ENCODE results near the gene CCL13. TPM values are rescaled to one million over a fixed set of nuclear protein-coding genes. Genes with fewer than 3 reads are reported as not detected.

CCL13 gene
- total RNA-seq, 1 donor from 2014 or later: not detected

- DNase-seq: no peak
Observed at GRCh38 chr17:34384822-34385605, 28.7 kb downstream of the CCL13 start.

DNA sequence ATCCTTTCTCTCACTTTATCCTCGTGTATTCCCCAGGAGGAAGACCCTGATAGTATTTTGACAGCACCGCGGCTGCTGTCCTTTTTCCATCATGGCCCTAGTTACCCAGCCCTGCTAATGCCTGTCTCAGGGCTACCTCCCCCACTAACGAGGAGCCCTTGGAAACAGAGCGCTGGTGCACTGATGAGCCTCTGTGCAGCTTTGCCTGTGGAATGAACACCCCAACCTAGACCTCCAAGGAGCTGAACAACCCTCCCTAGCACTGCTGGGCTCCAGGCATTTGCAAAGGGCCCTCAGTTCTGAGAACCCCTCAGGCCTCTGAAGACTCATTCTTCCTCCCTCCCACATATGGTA is 30.0 kb downstream of the CCL13 start:
- DNase-seq: no peak

DNA sequence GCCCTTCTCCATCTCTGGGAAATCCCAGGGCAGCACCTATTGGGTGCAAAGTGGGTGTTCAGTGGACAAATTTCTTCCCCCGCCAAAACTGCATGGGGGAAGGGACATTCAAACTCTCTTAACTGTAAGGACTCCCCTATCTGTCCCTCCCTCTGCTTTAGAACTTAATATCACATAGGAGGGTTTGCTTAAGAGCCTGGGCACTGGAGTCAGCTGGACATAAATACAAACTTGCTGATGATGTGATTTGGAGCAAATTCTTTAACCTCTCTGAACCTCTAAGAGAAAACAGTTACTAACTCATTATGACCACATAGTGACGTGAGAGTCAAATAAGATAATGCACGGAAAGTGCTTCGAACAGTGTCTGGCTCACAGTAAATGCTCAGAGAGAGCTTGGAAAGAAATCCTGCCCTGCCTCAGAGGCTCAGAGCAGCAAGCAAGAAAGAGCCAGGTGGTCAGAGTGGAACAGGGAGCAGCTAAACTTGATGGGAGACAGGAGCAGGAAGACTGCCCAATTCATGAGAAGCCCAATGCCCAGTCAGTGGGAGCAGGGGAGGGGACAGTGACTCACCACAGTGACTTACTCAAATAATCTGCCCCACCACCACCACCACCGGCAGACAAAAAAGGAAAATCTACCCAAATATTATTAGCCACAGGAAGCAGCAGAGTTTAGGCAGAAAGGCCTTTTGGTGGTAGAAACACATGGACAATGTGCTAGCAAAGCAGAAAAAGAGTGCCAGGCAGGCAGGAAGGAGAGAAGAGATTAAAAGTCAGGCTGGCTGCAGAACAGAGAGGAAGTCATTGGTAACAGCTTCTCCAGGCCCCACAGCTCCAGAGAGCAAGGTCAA is 30.6 kb downstream of the CCL13 start:
- DNase-seq: no peak

GRCh38 chr17:34387566-34387965 is 31.3 kb downstream of the CCL13 start:
- no peak for DNase-seq

GRCh38 chr17:34389126-34389750 is 33.0 kb downstream of the CCL13 start:
- no peak for DNase-seq

GRCh38 chr17:34390649-34391048 is 34.4 kb downstream of the CCL13 start:
- no peak for DNase-seq

GRCh38 chr17:34391241-34391640 is 35.0 kb downstream of the CCL13 start:
- no peak for DNase-seq

DNA sequence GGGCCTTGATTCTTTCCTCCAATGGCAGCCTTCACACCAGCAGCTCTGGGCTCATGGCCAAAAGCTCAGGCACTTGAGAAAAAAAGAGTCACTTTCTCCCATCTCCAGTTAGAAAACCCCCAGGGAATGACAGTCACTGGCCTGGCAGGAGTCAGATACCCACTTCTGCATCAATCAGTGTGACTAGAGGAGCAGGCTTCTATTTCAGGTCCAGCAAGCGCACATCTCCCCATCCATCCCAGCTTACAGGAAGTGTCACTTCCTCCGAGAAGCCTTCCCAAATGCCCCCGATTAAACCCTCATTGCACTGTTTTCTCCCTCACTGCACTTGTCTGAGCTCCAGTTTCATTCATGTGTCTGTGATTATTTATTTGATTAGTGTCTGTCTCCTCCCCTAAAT is 37.1 kb downstream of the CCL13 start:
- no peak for DNase-seq

- DNase-seq: no peak
Observed at GRCh38 chr17:34397265-34397664, 41.0 kb downstream of the CCL13 start.

- no peak for DNase-seq
Observed at GRCh38 chr17:34398990-34399389, 42.7 kb downstream of the CCL13 start.

- DNase-seq: no peak
Observed at GRCh38 chr17:34399725-34400124, 43.4 kb downstream of the CCL13 start.

DNA sequence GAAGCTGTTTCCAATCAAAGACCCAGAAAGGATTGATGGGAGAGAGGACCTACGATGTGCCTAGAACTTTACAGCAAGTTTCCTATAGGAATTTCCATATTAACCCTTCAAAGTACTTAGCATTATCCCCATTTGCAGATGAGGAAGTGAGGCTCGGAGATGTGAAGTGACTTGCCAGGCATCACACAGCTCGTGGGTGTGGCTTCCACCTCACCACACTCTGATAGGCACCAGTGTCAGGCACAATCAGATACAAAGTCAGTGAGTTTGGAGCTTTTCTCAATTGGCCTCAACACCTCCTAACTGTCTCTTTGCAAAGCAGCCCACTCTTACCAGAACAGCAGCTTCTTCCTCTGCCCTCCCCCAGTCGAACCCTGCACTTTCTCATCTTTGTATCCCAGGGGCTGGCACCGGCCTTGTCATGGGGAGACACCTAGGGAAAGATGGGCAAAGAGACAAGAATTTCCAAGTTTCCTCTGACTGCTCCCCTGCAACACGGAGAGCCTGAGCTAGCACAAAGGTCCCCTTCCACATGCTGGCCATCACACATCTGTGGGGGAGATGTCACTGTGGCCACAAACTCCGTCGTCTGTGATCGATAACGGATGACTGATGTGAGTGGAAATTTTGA is 44.1 kb downstream of the CCL13 start:
- DNase-seq: no peak

- no peak for DNase-seq
Observed at GRCh38 chr17:34401165-34401564, 44.9 kb downstream of the CCL13 start.

DNA sequence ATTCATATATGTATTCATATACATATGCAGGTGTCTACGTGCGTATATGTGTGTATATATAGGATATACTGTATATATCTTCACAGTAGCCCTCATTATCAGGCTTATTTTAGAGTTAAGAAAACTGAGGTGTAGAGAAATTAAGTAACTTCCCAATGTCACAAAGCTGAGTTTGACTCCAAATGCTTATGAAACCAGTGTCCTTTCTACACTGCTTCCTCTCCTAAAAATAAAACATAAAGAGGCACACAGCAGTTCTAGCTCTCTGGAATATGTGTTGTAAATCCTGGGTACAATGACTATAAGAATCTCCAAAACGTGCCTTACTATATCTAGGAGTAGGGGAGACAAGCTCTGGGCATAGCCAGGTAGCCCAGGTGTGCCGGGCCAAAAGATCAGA is 46.7 kb downstream of the CCL13 start:
- no peak for DNase-seq

- no peak for DNase-seq
Observed at GRCh38 chr17:34406226-34406625, 49.9 kb downstream of the CCL13 start.

Other genes starting within 250 kb of the CCL13 start
- gene CCL2, start 101.2 kb upstream of the CCL13 start, total RNA-seq: 11.3 TPM
- gene CCL7, start 86.3 kb upstream of the CCL13 start, total RNA-seq: not detected
- gene CCL11, start 70.7 kb upstream of the CCL13 start, total RNA-seq: not detected
- 0.51 TPM for gene CCL8, start 37.0 kb upstream of the CCL13 start, total RNA-seq
- gene CCL1, start 6.8 kb downstream of the CCL13 start, total RNA-seq: not detected
- 0.82 TPM for gene TMEM132E, start 223.1 kb downstream of the CCL13 start, total RNA-seq